Measurements from ENCODE around the gene CEACAM3.

Gene CEACAM3

DNA sequence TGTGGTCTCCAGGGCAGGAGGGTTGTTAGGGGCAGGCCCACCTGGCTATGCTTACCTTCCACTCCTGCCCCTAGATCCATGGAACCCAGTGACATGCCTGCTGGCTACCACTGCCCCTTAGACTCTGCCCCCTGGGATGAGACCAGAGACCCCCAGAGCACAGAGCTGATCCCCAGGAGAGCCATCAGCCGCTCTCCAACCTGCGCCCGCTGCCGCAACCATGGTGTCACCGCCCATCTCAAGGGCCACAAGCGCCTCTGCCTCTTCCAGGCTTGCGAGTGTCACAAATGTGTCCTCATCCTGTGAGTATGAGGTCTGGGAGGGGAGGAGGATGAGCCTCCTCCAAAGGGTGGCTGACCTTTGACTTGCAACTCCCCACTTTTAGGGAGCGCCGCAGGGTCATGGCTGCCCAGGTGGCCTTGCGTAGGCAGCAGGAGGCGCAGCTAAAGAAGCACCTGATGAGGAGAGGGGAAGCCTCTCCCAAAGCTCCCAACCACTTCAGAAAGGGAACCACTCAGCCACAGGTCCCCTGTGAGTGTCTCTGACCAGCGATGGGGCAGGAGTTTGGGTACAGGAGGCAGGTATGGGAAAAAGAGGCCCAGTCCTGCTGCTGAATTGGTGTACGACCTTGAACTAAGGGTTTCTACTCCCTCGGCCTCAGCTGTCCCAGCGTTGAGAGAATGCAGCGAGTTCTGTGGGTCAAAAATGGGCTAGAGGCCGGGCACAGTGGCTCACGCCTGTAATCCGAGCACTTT, 51.1 kb downstream of the CEACAM3 start:
- no peak for DNase-seq

DNA sequence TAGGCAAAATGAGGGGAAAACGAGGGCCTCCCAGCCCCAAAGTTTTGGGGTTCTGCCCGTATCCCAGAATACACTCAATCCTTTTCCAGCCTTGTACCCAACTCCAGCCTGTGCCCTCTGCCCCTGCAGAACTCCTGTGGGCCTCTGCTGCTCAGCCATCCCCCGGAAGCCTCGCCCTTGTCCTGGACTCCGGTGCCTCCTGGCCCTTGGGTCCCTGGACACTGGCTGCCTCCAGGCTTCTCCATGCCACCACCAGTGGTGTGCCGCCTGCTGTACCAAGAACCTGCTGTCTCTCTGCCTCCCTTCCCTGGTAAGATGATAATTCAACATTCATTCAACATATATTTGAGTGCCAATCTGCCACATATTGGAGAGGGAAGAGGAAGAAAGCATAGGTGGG, 52.3 kb downstream of the CEACAM3 start:
- no peak for DNase-seq

GRCh38 chr19:41849067-41849466, 52.7 kb downstream of the CEACAM3 start:
- DNase-seq: no peak

DNA sequence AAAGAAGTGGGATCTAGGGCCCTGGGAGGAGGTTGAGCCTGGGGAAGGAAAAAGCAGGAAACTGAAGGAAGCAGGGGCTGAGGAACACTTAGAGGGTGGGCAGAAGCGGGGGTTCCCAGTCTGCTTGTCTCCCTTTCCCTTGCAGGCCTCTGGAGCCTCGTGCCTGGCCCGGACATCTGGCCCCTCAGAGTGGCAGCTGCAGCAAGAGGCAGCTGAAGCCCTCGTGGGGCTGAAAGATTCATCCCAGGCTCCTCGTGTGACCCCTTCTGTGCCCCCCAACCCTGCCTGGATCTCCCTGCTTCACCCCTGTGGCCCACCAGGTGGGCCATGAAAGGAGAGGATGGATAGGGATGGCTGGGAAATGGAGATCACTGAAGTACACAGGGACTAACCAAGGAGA, 54.0 kb downstream of the CEACAM3 start:
- no peak for DNase-seq

GRCh38 chr19:41851456-41851855, 55.1 kb downstream of the CEACAM3 start:
- no peak for DNase-seq

DNA sequence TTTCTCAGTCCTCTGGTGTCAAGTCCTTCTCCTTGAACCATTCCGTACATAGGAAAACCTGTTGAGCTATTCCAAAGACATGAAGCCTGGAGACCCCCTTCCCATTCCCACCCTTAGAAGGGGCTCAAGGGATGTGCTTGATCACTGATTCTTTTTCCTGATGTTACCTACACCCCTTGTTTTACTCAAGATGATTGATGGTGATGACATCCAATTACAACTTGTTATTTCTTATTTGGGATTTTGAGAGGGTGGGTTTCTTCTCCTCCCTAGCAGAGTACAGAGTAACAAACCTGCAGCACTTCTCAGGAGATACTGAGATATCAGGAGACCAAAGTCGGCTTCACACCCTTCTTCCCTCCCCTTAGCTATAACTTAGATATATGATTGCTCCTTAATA, 57.0 kb downstream of the CEACAM3 start:
- no peak for DNase-seq

- no peak for DNase-seq
Measured at GRCh38 chr19:41853768-41854167, 57.4 kb downstream of the CEACAM3 start.

DNA sequence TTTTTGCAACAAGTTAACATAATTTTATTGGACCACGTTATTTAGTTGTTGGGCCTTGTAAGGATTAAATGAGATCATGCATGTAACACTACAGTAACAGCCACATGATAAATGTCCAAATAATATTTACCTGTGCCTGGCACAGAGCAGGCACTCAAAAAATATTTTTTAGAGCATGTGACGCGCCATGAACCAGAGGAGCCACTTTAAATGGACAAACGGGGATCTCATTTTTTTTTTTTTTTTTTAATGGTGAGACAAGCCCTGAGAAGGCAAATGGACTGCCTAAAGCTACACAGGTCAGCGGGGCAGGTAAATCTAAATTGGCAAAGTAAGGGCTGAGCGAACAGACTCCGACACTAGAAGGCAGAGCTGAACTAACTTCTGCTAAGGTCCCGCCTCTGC, 62.8 kb downstream of the CEACAM3 start:
- DNase-seq: no peak

- DNase-seq: peak; percentile 96
Measured at GRCh38 chr19:41859618-41860418, 63.4 kb downstream of the CEACAM3 start, which contains the start of gene RPS19. Gene RPS19, plus strand, starts transcription at chr19:41860255. Its CDS starts 520 bp downstream, at chr19:41860775.

DNA sequence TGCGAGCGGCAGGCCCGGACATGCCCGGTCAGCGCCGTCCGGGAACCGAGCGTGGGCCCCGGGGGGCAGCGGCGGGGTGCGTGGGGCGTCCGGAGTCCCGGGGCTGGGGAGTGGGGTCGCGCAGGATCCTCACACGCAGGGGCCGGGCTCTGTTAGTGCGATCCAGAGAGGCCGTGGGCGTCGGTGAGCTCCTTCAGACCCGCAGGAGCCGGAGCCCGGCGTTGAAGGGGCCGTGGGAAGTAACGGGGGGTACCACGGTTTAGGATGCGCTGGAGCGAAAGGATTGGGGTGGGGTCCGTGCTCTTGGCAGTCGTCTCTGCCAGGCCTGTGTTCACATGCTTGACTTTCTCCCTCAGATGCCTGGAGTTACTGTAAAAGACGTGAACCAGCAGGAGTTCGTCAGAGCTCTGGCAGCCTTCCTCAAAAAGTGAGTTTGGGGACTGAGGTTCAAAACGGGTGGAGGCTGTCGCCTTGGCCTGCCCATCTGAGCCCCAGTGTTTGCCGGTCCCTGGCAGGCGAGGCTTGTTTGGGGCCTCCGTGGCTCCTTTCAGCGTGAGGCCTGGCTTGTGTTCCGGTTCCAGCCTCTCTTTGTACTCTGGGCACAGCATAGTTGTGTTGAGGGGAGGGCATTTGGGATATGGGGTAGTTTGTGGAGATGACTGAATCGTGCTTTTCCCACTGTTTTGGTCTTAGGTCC, 64.2 kb downstream of the CEACAM3 start:
- DNase-seq: no peak

Measured in NCI-H345 (cell line).